Prostate gland (tissue), 2 donors: ENCODE data around the gene KLHDC7B. TPM values are rescaled to one million over a fixed set of nuclear protein-coding genes. Genes with fewer than 3 reads are reported as not detected.
A peak's percentile ranks its signal among the peaks of the same experiment; 100 is the strongest.

Source experiments
- DNase-seq: peaks from one replicate; pipeline ENCODE4 v3.0.0-alpha.2; 2019; ENCODE audit warnings: low spot score
- H3K27ac ChIP-seq, 2 donors: fragments of 200-600 bp; sonication (generic); 2 replicates each; pipeline ENCODE4 v1.5.1; 2017 to 2019
- H3K27me3 ChIP-seq: fragments of 200-600 bp; sonication (generic); replicated peaks from 2 replicates; pipeline ENCODE4 v1.5.1; 2019; ENCODE audit not compliant: insufficient read depth
- H3K36me3 ChIP-seq, 2 donors: fragments of 200-600 bp; sonication (generic); 1 replicate in 1 of 2; 2 replicates in 1 of 2; pipeline versions ENCODE4 v1.5.1 to v1.8.1; 2017 to 2019
- H3K4me1 ChIP-seq: fragments of 200-600 bp; sonication (generic); replicated peaks from 2 replicates; pipeline ENCODE4 v1.5.1; 2019
- H3K4me3 ChIP-seq, 2 donors: fragments of 200-600 bp; sonication (generic); 2 replicates each; pipeline ENCODE4 v1.5.1; 2017 to 2019
- H3K9me3 ChIP-seq: fragments of 200-600 bp; sonication (generic); 2 replicates; pipeline ENCODE4 v1.5.1; 2017
- POLR2A ChIP-seq: fragments of 450-650 bp; IDR thresholded peaks from one replicate; pipeline ENCODE4 v1.6.1; 2016; ENCODE audit warnings: antibody characterized with exemption, mild to moderate bottlenecking
- POLR2AphosphoS5 ChIP-seq: sonication (generic); formaldehyde crosslinking; IDR thresholded peaks from one replicate; pipeline ENCODE4 v1.6.1; 2017; ENCODE audit warnings: antibody characterized with exemption
- WGBS: methylation state at CpG from one replicate; pipeline ENCODE4 v1.1.5; 2018; 5-methylcytosine and 5-hydroxymethylcytosine counted together
- intact Hi-C: fragments of 100-400 bp; cut with DNase I; formaldehyde crosslinking; loops from one replicate; pipeline ENCODE4 v1.14.2; 2022
- total RNA-seq, 2 donors: library from RNA; depleted of rRNA; stranded (reverse); fragments of >200 nt; gene quantifications; one replicate each; pipeline ENCODE4 v1.1.0, GENCODE V29; 2016
- TF ChIP-seq, protein P1 (sequence below), 4 experiments: fragments of 200-600 bp in 2 of 4; fragments of 450-650 bp in 2 of 4; sonication (generic) in 2 of 4; IDR thresholded peaks; 1 replicate in 3 of 4; 2 replicates in 1 of 4; pipeline ENCODE4 v1.5.1; 2016 to 2019; ENCODE audit warnings: antibody characterized with exemption in 4 of 4, mild to moderate bottlenecking in 2 of 4, moderate library complexity in 2 of 4

KLHDC7B gene
- under 1 TPM in 1 of 2 donors, not detected in 1; 0.62 TPM for total RNA-seq

DNA sequence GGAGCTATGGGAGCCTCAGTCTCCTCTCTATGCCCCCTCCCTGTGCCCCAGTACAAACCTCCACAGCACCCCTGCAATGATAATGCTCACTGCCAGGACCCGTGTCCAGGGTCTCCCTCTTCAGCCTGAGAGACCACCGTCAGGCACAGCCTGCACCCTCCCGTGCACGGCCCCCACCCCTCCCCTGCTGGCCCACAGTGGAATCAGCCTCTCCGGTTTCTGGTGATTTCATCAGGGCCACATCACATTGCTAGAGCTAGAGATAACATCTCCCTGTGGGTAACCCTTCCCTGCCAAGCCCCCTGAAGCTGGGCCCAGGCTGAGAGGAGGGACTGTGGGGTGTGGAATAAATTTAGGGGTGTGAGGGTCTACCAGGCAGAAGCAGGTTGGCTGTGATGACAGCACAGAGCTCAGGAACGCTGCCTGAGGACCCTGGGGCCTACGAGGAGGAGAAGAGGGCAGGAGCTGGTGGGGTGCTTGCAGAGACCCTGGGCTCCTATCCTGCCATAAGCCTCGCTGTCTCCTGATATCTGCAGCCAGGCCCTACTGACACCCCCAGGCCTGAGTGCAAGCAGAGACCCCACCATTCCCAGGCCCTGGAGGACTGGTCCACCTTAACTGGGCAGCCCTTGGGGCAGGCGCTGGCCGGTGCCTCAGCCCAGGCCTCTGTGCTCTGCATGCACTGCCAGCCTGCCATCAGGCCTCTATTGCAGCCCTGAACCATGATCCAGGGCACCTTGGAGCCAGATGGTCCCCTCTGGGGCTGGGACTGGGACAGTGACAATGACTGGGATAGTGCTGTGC lies at the start of gene KLHDC7B:
Gene KLHDC7B (plus strand): TSS at position 378 of the 804 bp plus-strand sequence. CDS start 345 bp downstream, at position 723.
- H3K27me3 ChIP-seq = peaks cover 4% of the 10 kb centered on the region
- no peak within 1 kb of the TSS for H3K4me3 ChIP-seq
- H3K27ac ChIP-seq = no peak within 1 kb of the TSS
- no peak for DNase-seq
- H3K4me1 ChIP-seq = no peaks in the 10 kb centered on the region
- H3K36me3 ChIP-seq = no peaks in the 10 kb centered on the region
- intact Hi-C loops = no loop called here
- no peaks in the 10 kb centered on the region for H3K9me3 ChIP-seq
- WGBS = 62% methylated on average over 10 of the region's 10 CpGs
- TF ChIP-seq, protein P1, sequence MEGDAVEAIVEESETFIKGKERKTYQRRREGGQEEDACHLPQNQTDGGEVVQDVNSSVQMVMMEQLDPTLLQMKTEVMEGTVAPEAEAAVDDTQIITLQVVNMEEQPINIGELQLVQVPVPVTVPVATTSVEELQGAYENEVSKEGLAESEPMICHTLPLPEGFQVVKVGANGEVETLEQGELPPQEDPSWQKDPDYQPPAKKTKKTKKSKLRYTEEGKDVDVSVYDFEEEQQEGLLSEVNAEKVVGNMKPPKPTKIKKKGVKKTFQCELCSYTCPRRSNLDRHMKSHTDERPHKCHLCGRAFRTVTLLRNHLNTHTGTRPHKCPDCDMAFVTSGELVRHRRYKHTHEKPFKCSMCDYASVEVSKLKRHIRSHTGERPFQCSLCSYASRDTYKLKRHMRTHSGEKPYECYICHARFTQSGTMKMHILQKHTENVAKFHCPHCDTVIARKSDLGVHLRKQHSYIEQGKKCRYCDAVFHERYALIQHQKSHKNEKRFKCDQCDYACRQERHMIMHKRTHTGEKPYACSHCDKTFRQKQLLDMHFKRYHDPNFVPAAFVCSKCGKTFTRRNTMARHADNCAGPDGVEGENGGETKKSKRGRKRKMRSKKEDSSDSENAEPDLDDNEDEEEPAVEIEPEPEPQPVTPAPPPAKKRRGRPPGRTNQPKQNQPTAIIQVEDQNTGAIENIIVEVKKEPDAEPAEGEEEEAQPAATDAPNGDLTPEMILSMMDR (IDR thresholded peaks at IDR 0.05) = no peak
- no peak for TF ChIP-seq POLR2A
- TF ChIP-seq POLR2AphosphoS5 = no peak

DNA sequence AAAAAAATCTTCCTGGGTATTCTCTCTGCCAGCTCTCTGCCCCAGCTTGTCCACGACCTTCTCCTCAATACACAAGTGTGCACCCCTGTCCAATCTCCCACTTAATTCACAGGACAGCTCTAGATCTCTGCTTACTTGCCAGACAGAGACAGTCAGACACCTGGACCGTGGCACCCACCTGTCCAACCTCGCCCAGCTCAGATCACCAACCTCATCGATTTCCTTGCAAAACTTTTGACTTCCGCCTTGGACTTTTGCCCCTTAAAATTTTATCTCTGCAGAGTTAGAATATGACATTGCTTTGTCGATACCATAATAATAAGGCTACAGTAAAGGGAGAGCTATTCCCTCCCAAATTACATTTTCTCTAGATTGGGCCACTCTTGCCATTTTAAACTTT lies 48.6 kb upstream of the KLHDC7B start:
- 73% methylated on average over 6 of the region's 6 CpGs for WGBS
- H3K27me3 ChIP-seq = no peaks in the 10 kb centered on the region
- no peak overlapping the region for H3K27ac ChIP-seq
- H3K36me3 ChIP-seq = no peaks in the 10 kb centered on the region
- no peaks in the 10 kb centered on the region for H3K9me3 ChIP-seq
- intact Hi-C loops = no loop called here
- H3K4me3 ChIP-seq = no peak overlapping the region
- no peak for DNase-seq
- no peak for TF ChIP-seq POLR2AphosphoS5
- TF ChIP-seq, protein P1 (IDR thresholded peaks at IDR 0.05) = no peak
- no peak for TF ChIP-seq POLR2A
- no peaks in the 10 kb centered on the region for H3K4me1 ChIP-seq

DNA sequence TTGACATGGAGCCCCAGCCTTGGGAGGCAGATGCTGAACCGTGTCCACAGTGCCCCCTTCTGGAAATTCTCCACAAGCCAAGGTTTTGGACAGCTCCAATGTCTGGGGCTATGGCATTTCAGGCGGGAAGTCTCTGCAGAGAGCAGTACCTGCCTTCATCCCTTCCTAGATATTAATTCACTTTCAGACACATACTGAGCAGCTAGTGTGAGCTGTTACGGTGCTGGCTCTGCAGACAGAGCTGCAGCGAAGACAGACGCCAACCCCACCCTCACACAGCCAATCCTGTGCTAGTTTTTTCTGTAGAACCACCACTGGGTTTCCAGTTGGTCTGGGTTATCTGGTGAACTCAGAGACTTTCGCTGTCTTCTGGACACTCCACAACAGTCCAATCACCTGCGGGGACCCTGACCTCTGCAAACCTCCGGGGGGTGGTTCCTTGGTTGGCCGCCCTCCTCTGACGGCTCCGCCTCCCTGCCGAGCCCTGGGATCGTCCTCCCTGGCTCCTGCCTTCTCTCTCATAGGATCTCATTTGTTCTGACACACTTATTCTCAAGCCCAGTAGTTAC lies 47.3 kb upstream of the KLHDC7B start:
- DNase-seq = peak; percentile 66
- Histone ChIP-seq H3K4me3 (no peak overlapping the region), H3K9me3 (no peaks in the 10 kb centered on the region), H3K27me3 (no peaks in the 10 kb centered on the region), H3K4me1 (no peaks in the 10 kb centered on the region), H3K27ac (no peak overlapping the region), H3K36me3 (no peaks in the 10 kb centered on the region)
- intact Hi-C loops = no loop called here
- 10% methylated on average over 13 of the region's 13 CpGs for WGBS
- TF ChIP-seq POLR2AphosphoS5 (peak; percentile 16), POLR2A (no peak)
- TF ChIP-seq, protein P1 (IDR thresholded peaks at IDR 0.05) = peak in 3 of 4 experiments; percentile 41 to 71 (median 58)

DNA sequence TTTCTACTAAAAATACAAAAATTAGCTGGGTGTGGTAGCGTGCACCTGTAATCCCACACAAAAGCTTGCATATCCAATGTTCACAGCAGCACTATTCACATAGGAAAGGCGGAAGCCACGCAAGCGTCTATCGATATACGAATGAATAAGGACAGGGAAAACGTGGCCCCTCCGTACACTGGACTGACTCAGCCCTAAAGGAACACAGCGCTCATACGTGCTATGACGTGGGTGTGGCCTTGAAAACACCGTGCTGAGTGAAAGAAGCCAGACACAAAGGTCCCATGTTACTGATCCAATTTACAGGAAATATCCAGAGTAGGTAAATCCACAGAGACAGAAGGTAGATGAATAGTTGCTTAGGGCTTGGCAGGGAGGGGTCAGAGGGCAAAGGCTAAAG lies 45.2 kb upstream of the KLHDC7B start:
- H3K36me3 ChIP-seq = peaks cover 0 to 10% of the 10 kb centered on the region in 2 donors
- no peak overlapping the region for H3K27ac ChIP-seq
- intact Hi-C loops = no loop called here

More for the DNA sequence above, 45.2 kb upstream of the KLHDC7B start:
- H3K4me3 ChIP-seq = no peak overlapping the region
- H3K27me3 ChIP-seq = no peaks in the 10 kb centered on the region
- no peaks in the 10 kb centered on the region for H3K9me3 ChIP-seq
- 95% methylated on average over 12 of the region's 12 CpGs for WGBS
- TF ChIP-seq POLR2A (no peak), POLR2AphosphoS5 (no peak)
- TF ChIP-seq, protein P1 (IDR thresholded peaks at IDR 0.05) = no peak
- H3K4me1 ChIP-seq = no peaks in the 10 kb centered on the region
- DNase-seq = no peak
